ENCODE results near the gene PACS2.
"Not testable (repeated sequence)": the region's sequence is repeated elsewhere in the genome, so short reads cannot be mapped to it uniquely, and the experiment has no call there.

Gene PACS2

GRCh38 chr14:105326891-105327694 is 12.5 kb downstream of the PACS2 start:
- Histone ChIP-seq H3K36me3 (ENCODE audit: insufficient read depth) (no peaks in the 10 kb centered on the region), H3K9ac (no peak overlapping the region), H3K4me3 (IDR thresholded peaks at IDR 0.05; ENCODE audit: insufficient read depth, low read depth, low read length) (no peak overlapping the region), H3K4me2 (no peak overlapping the region), H3K79me2 (ENCODE audit: insufficient read depth, low read depth) (no peaks in the 10 kb centered on the region), H3K4me1 (ENCODE audit: low read depth, poor library complexity, severe bottlenecking) (no peaks in the 10 kb centered on the region), H3K27ac (no peak overlapping the region), H2AFZ (ENCODE audit: low read depth) (no peak overlapping the region), H3K27me3 (ENCODE audit: insufficient read depth, low read depth) (no peaks in the 10 kb centered on the region), H4K20me1 (ENCODE audit: insufficient read depth) (no peaks in the 10 kb centered on the region)
- no peak for TF ChIP-seq CTCF (conservative IDR thresholded peaks at IDR 0.05; ENCODE audit: low read depth, low read length)

- not testable (repeated sequence) for H3K4me3 ChIP-seq (IDR thresholded peaks at IDR 0.05; ENCODE audit: insufficient read depth, low read depth, low read length); H4K20me1 ChIP-seq (ENCODE audit: insufficient read depth); H3K4me1 ChIP-seq (ENCODE audit: low read depth, poor library complexity, severe bottlenecking); H3K27me3 ChIP-seq (ENCODE audit: insufficient read depth, low read depth); H3K27ac ChIP-seq; H3K36me3 ChIP-seq (ENCODE audit: insufficient read depth); H3K79me2 ChIP-seq (ENCODE audit: insufficient read depth, low read depth); H3K9ac ChIP-seq; H3K4me2 ChIP-seq; H2AFZ ChIP-seq (ENCODE audit: low read depth)
Observed at GRCh38 chr14:105327695-105328045, 13.1 kb downstream of the PACS2 start.

- H3K4me3 ChIP-seq (IDR thresholded peaks at IDR 0.05; ENCODE audit: insufficient read depth, low read depth, low read length): no peak overlapping the region
- H3K36me3 ChIP-seq (ENCODE audit: insufficient read depth): no peaks in the 10 kb centered on the region
- H3K4me2 ChIP-seq: no peak overlapping the region
- TF ChIP-seq CTCF (conservative IDR thresholded peaks at IDR 0.05; ENCODE audit: low read depth, low read length): no peak
- no peaks in the 10 kb centered on the region for H3K4me1 ChIP-seq (ENCODE audit: low read depth, poor library complexity, severe bottlenecking)
- H3K9ac ChIP-seq: no peak overlapping the region
- no peak overlapping the region for H3K27ac ChIP-seq
- H3K27me3 ChIP-seq (ENCODE audit: insufficient read depth, low read depth): no peaks in the 10 kb centered on the region
- no peak overlapping the region for H2AFZ ChIP-seq (ENCODE audit: low read depth)
- no peaks in the 10 kb centered on the region for H3K79me2 ChIP-seq (ENCODE audit: insufficient read depth, low read depth)
- H4K20me1 ChIP-seq (ENCODE audit: insufficient read depth): no peaks in the 10 kb centered on the region
Observed at GRCh38 chr14:105328070-105328677, 13.6 kb downstream of the PACS2 start.

GRCh38 chr14:105328678-105329390 is 14.3 kb downstream of the PACS2 start:
- H2AFZ ChIP-seq (ENCODE audit: low read depth): no peak overlapping the region
- H3K9ac ChIP-seq: no peak overlapping the region
- no peaks in the 10 kb centered on the region for H4K20me1 ChIP-seq (ENCODE audit: insufficient read depth)
- H3K36me3 ChIP-seq (ENCODE audit: insufficient read depth): no peaks in the 10 kb centered on the region
- H3K4me1 ChIP-seq (ENCODE audit: low read depth, poor library complexity, severe bottlenecking): no peaks in the 10 kb centered on the region
- H3K27ac ChIP-seq: no peak overlapping the region
- H3K27me3 ChIP-seq (ENCODE audit: insufficient read depth, low read depth): no peaks in the 10 kb centered on the region
- TF ChIP-seq CTCF (conservative IDR thresholded peaks at IDR 0.05; ENCODE audit: low read depth, low read length): no peak
- H3K79me2 ChIP-seq (ENCODE audit: insufficient read depth, low read depth): no peaks in the 10 kb centered on the region
- H3K4me2 ChIP-seq: no peak overlapping the region
- H3K4me3 ChIP-seq (IDR thresholded peaks at IDR 0.05; ENCODE audit: insufficient read depth, low read depth, low read length): no peak overlapping the region

All from KMS-11 (cell line).